HL-60 (cell line): ENCODE data around the gene DBNDD2.

Experiments used
- DNase-seq, 2 experiments: peaks; one replicate each; pipeline ENCODE4 v3.0.0-alpha.2; 2010 to 2020; ENCODE audit warnings: low read depth in 1 of 2, low spot score in 1 of 2
- H3K27ac ChIP-seq: fragments of 250-450 bp; sonication (Bioruptor Pico); replicated peaks from 2 replicates; pipeline ENCODE4 v1.5.1; 2020; ENCODE audit warnings: mild to moderate bottlenecking, moderate library complexity
- H3K27me3 ChIP-seq: fragments of 250-450 bp; sonication (Bioruptor Pico); 2 replicates; pipeline ENCODE4 v1.5.1; 2021; ENCODE audit warnings: mild to moderate bottlenecking, moderate library complexity; ENCODE audit not compliant: insufficient read depth, poor library complexity, severe bottlenecking
- H3K4me3 ChIP-seq: replicated peaks from 2 replicates; pipeline ENCODE4 v1.5.1; 2011; ENCODE audit warnings: mild to moderate bottlenecking, control low read depth, low read length; ENCODE audit not compliant: insufficient read depth
- GABPA ChIP-seq: IDR thresholded peaks from 2 replicates; pipeline ENCODE4 v1.6.1; 2012; ENCODE audit warnings: low read depth
- POLR2AphosphoS5 ChIP-seq: IDR thresholded peaks from 2 replicates; pipeline ENCODE4 v1.6.1; 2012; ENCODE audit warnings: low read depth
- SPI1 ChIP-seq: IDR thresholded peaks from 2 replicates; pipeline ENCODE4 v1.6.1; 2012; ENCODE audit warnings: low read depth, mild to moderate bottlenecking, borderline replicate concordance
- TF ChIP-seq, protein P1 (sequence below): IDR thresholded peaks from one replicate; pipeline ENCODE4 v1.5.1; 2011; ENCODE audit warnings: low read length, control low read depth, inconsistent platforms; ENCODE audit not compliant: insufficient read depth
- TF ChIP-seq, protein P2 (sequence below): IDR thresholded peaks from 2 replicates; pipeline ENCODE4 v1.6.1; 2012; ENCODE audit warnings: low read depth; ENCODE audit not compliant: insufficient replicate concordance

DBNDD2 gene

DNA sequence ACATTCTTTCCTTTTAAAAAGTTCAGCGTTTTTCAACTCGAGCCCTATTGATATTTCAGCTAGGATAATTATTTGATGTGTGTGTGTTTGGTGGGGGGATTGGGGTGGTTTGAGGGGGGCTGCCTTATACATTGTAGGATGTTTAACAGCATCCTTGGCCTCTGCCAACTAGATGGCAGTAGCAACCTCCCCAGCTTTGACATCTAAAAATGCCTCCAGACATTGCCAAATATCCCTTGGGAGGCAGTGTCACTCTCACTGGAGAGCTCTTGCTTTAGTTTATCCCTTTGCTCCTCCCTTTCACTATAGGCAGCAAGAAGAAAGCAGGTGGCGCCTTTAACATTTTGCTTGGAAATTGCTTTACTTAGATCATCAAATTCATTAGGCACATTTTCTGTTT lies 15.4 kb upstream of the DBNDD2 start:
- no peak overlapping the region for H3K27ac ChIP-seq
- TF ChIP-seq, protein P1, sequence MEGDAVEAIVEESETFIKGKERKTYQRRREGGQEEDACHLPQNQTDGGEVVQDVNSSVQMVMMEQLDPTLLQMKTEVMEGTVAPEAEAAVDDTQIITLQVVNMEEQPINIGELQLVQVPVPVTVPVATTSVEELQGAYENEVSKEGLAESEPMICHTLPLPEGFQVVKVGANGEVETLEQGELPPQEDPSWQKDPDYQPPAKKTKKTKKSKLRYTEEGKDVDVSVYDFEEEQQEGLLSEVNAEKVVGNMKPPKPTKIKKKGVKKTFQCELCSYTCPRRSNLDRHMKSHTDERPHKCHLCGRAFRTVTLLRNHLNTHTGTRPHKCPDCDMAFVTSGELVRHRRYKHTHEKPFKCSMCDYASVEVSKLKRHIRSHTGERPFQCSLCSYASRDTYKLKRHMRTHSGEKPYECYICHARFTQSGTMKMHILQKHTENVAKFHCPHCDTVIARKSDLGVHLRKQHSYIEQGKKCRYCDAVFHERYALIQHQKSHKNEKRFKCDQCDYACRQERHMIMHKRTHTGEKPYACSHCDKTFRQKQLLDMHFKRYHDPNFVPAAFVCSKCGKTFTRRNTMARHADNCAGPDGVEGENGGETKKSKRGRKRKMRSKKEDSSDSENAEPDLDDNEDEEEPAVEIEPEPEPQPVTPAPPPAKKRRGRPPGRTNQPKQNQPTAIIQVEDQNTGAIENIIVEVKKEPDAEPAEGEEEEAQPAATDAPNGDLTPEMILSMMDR = no peak
- H3K27me3 ChIP-seq = no peaks in the 10 kb centered on the region
- DNase-seq = no peak
- no peak overlapping the region for H3K4me3 ChIP-seq

DNA sequence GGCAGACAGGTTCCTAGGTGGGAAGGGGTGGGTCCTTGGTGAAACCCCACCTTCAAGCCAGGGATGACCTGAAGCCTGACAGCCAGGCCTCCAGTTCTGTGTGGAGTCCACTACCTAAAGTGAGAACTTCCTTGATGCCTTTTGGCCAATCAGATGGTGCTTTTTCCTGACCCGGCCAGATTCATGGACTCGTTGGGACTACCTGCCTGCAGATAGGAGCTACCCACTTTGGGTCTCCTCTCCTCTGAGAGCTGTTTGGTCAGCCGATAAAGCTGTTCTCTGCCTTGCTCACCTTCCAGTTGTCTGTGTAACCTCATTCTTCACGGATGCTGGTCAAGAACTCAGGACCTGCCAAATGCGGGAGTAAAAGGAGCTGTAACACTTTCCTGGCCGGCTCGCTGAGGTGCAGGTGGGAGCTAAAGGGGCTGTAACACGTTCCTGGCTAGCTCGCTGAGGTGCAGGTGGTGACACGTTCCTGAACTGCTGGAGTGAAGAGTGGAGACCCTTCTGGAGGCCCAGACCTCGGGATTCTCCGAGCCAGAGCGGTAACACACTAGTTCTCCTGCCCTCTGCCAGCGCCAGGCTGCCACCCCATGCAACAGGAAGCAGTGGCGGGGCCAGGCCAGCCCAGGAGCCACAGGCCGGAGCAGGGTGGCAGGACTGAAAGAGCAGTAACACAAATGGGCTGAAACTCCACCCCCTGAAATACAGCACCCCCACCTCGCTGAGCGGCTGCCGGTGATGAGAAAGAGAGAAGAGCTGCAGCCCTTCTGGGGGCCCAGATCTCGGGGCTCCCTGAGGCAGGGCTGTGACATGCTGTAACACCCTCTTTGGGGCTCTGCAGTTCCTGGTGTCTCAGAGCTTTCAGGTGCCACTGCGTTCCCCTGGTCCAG lies 13.6 kb upstream of the DBNDD2 start:
- DNase-seq = no peak
- no peak overlapping the region for H3K4me3 ChIP-seq
- no peak overlapping the region for H3K27ac ChIP-seq
- TF ChIP-seq SPI1 (no peak), GABPA (no peak), POLR2AphosphoS5 (no peak)
- TF ChIP-seq, protein P1 = no peak
- TF ChIP-seq, protein P2, sequence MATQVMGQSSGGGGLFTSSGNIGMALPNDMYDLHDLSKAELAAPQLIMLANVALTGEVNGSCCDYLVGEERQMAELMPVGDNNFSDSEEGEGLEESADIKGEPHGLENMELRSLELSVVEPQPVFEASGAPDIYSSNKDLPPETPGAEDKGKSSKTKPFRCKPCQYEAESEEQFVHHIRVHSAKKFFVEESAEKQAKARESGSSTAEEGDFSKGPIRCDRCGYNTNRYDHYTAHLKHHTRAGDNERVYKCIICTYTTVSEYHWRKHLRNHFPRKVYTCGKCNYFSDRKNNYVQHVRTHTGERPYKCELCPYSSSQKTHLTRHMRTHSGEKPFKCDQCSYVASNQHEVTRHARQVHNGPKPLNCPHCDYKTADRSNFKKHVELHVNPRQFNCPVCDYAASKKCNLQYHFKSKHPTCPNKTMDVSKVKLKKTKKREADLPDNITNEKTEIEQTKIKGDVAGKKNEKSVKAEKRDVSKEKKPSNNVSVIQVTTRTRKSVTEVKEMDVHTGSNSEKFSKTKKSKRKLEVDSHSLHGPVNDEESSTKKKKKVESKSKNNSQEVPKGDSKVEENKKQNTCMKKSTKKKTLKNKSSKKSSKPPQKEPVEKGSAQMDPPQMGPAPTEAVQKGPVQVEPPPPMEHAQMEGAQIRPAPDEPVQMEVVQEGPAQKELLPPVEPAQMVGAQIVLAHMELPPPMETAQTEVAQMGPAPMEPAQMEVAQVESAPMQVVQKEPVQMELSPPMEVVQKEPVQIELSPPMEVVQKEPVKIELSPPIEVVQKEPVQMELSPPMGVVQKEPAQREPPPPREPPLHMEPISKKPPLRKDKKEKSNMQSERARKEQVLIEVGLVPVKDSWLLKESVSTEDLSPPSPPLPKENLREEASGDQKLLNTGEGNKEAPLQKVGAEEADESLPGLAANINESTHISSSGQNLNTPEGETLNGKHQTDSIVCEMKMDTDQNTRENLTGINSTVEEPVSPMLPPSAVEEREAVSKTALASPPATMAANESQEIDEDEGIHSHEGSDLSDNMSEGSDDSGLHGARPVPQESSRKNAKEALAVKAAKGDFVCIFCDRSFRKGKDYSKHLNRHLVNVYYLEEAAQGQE = no peak
- no peaks in the 10 kb centered on the region for H3K27me3 ChIP-seq

DNA sequence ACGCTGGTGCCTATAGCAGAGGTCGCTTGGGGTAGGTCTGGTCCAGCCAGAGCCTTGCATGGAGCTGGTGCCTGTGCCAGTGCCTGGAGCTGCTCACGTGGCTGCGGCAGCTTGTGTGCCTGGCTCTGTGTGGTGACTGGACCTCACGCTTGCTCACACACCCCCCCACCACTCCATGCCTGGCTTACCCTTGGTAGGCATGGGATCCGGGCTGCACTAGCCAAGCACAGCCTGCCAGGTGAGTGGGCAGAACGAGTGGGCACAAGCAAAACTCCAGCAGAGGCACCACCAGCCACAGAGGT lies 13.0 kb upstream of the DBNDD2 start:
- TF ChIP-seq, protein P1 = no peak
- TF ChIP-seq, protein P2 = no peak
- TF ChIP-seq GABPA = no peak
- no peak for TF ChIP-seq POLR2AphosphoS5
- TF ChIP-seq SPI1 = no peak
- Histone ChIP-seq H3K27ac (no peak overlapping the region), H3K27me3 (no peaks in the 10 kb centered on the region), H3K4me3 (no peak overlapping the region)
- no peak for DNase-seq

DNA sequence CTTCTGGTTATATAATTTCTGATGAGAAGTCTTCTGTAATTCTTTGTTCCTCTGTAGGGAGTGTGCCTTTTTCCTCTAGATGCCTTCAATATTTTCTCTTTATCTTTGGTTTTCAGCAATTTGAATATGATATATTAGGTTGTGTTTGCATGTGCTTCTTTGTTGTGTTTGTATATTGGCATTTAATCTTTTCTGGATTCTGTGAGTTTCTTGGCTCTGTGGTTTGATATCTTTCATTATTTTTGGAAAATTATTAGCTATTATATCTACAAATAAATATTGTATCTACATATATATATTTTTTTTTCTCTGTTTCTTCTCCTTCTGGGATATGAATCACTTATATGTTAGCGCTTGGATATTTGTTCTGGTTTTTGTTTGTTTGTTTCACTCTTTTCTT lies 9.1 kb upstream of the DBNDD2 start:
- Histone ChIP-seq H3K4me3 (no peak overlapping the region), H3K27ac (no peak overlapping the region), H3K27me3 (no peaks in the 10 kb centered on the region)
- TF ChIP-seq SPI1 (no peak), GABPA (no peak), POLR2AphosphoS5 (no peak)
- TF ChIP-seq, protein P1 = no peak
- TF ChIP-seq, protein P2 = no peak
- no peak for DNase-seq
